ENCODE data around the gene DBN1. TPM values are rescaled to one million over a fixed set of nuclear protein-coding genes. Genes with fewer than 3 reads are reported as not detected.

The DBN1 gene
- total RNA-seq, 6 donors from 2014 or later, result 17.0 to 55.6 (median 30.1) TPM

GRCh38 chr5:177512736-177513380, 39.4 kb upstream of the DBN1 start:
- ATAC-seq (ENCODE audit: low FRiP score in 2 of 2), result no peak
- H3K36me3 ChIP-seq, result peaks cover 0 to 55% (median 52%) of the 10 kb centered on the region in 4 donors
- TF ChIP-seq POLR2AphosphoS5 (IDR thresholded peaks at IDR 0.05) (no peak), POLR2A (IDR thresholded peaks at IDR 0.05) (no peak)
- H3K27ac ChIP-seq, result no peak overlapping the region
- no peaks in the 10 kb centered on the region for H3K27me3 ChIP-seq
- H3K4me1 ChIP-seq, result peaks cover 11 to 39% (median 25%) of the 10 kb centered on the region in 4 donors
- no peak overlapping the region for H3K4me3 ChIP-seq
- WGBS, 2 donors, result 93 to 98% methylated on average over 3 to 16 of the region's 16 CpGs
- no peak for DNase-seq
- no peaks in the 10 kb centered on the region for H3K9me3 ChIP-seq

GRCh38 chr5:177511796-177512675, 38.6 kb upstream of the DBN1 start:
- H3K4me1 ChIP-seq, result peaks cover 11 to 34% (median 24%) of the 10 kb centered on the region in 4 donors
- no peaks in the 10 kb centered on the region for H3K27me3 ChIP-seq
- peak overlapping the region in 3 of 4 donors; percentile 91 to 92 (median 92) for H3K27ac ChIP-seq
- peaks cover 0 to 55% (median 52%) of the 10 kb centered on the region in 4 donors for H3K36me3 ChIP-seq
- TF ChIP-seq EP300 (IDR thresholded peaks at IDR 0.05) (no peak), CTCF (IDR thresholded peaks at IDR 0.05) (no peak), POLR2AphosphoS5 (IDR thresholded peaks at IDR 0.05) (no peak), POLR2A (IDR thresholded peaks at IDR 0.05) (no peak)
- no peak for DNase-seq
- H3K4me3 ChIP-seq, result no peak overlapping the region
- no peaks in the 10 kb centered on the region for H3K9me3 ChIP-seq
- WGBS, 2 donors, result 95% methylated on average over 12 to 34 of the region's 34 CpGs
- ATAC-seq (ENCODE audit: low FRiP score in 2 of 2), result no peak

GRCh38 chr5:177511181-177511580, 37.7 kb upstream of the DBN1 start:
- Histone ChIP-seq H3K4me3 (no peak overlapping the region), H3K27ac (peak overlapping the region; percentile 88 to 92 (median 92)), H3K36me3 (peaks cover 0 to 55% (median 52%) of the 10 kb centered on the region in 4 donors), H3K27me3 (no peaks in the 10 kb centered on the region), H3K4me1 (peaks cover 11 to 31% (median 23%) of the 10 kb centered on the region in 4 donors), H3K9me3 (no peaks in the 10 kb centered on the region)
- TF ChIP-seq POLR2AphosphoS5 (IDR thresholded peaks at IDR 0.05) (no peak), POLR2A (IDR thresholded peaks at IDR 0.05) (no peak), CTCF (IDR thresholded peaks at IDR 0.05) (no peak), EP300 (IDR thresholded peaks at IDR 0.05) (no peak)
- ATAC-seq (ENCODE audit: low FRiP score in 2 of 2) (no peak), DNase-seq (no peak)
- WGBS, 2 donors, result 92 to 95% methylated on average over 5 of the region's 5 CpGs

- peaks cover 5 to 25% (median 17%) of the 10 kb centered on the region in 4 donors for H3K4me1 ChIP-seq
- H3K27ac ChIP-seq, result peak overlapping the region; percentile 88 to 92 (median 92)
- H3K9me3 ChIP-seq, result no peaks in the 10 kb centered on the region
- H3K36me3 ChIP-seq, result peaks cover 0 to 54% (median 51%) of the 10 kb centered on the region in 4 donors
- ATAC-seq (ENCODE audit: low FRiP score in 2 of 2) (peak; percentile 56 to 58), DNase-seq (peak in 1 of 2 donors; percentile 86)
- H3K4me3 ChIP-seq, result peak overlapping the region in 1 of 4 donors; percentile 48
- no peaks in the 10 kb centered on the region for H3K27me3 ChIP-seq
- TF ChIP-seq POLR2A (IDR thresholded peaks at IDR 0.05) (peak in 1 of 4 donors; percentile 76), EP300 (IDR thresholded peaks at IDR 0.05) (no peak), CTCF (IDR thresholded peaks at IDR 0.05) (no peak), POLR2AphosphoS5 (IDR thresholded peaks at IDR 0.05) (peak; percentile 70 to 86)
- 74 to 82% methylated on average over 13 to 15 of the region's 15 CpGs for WGBS, 2 donors
Observed at GRCh38 chr5:177510567-177511053, 37.2 kb upstream of the DBN1 start.
